Neural cell (in vitro differentiated cells): ENCODE measurements around the gene SBNO2. TPM values are rescaled to one million over a fixed set of nuclear protein-coding genes. Genes with fewer than 3 reads are reported as not detected.

Experiments
- H2AFZ ChIP-seq: fragments of 200-600, 300-800 bp; sonication (generic), shearing (Covaris generic); 2 replicates; pipeline ENCODE4 v1.6.0; 2014; ENCODE audit warnings: low read depth, mild to moderate bottlenecking, antibody characterized with exemption, low read length, moderate library complexity
- H3F3A ChIP-seq: fragments of 200-600 bp; shearing (Covaris generic); 2 replicates; pipeline ENCODE4 v1.6.1; 2016; ENCODE audit warnings: mild to moderate bottlenecking, moderate library complexity, mixed read lengths, antibody characterized with exemption, low read length; ENCODE audit not compliant: insufficient read depth, poor library complexity, severe bottlenecking
- H3K27ac ChIP-seq: fragments of 200-600, 300-800 bp; sonication (generic), shearing (Covaris generic); 2 replicates; pipeline ENCODE4 v1.5.1; 2014; ENCODE audit warnings: mild to moderate bottlenecking, low read length, moderate library complexity
- H3K27me3 ChIP-seq: fragments of 300-800, 200-600 bp; sonication (generic), shearing (Covaris generic); 2 replicates; pipeline ENCODE4 v1.6.0; 2014; ENCODE audit warnings: mild to moderate bottlenecking, low read depth, low read length, moderate library complexity; ENCODE audit not compliant: insufficient read depth
- H3K36me3 ChIP-seq: fragments of 300-800, 200-600 bp; sonication (generic), shearing (Covaris generic); 2 replicates; pipeline ENCODE4 v1.5.1; 2014; ENCODE audit warnings: mild to moderate bottlenecking, antibody characterized with exemption, low read length, moderate library complexity; ENCODE audit not compliant: insufficient read depth
- H3K4me2 ChIP-seq: fragments of 300-800, 200-600 bp; sonication (generic), shearing (Covaris generic); 2 replicates; pipeline ENCODE4 v1.6.0; 2014; ENCODE audit warnings: mild to moderate bottlenecking, low read length
- H3K4me3 ChIP-seq: fragments of 300-800, 200-600 bp; sonication (generic), shearing (Covaris generic); 2 replicates; pipeline ENCODE4 v1.5.1; 2014; ENCODE audit warnings: mild to moderate bottlenecking, low read length, moderate library complexity
- H3K79me2 ChIP-seq: fragments of 200-600 bp; shearing (Covaris generic); replicated peaks from 2 replicates; pipeline ENCODE4 v1.6.0; 2014; ENCODE audit warnings: mild to moderate bottlenecking, low read length, moderate library complexity; ENCODE audit not compliant: insufficient read depth
- H3K9ac ChIP-seq: fragments of 300-800, 200-600 bp; sonication (generic), shearing (Covaris generic); 2 replicates; pipeline ENCODE4 v1.6.1; 2016; ENCODE audit warnings: mild to moderate bottlenecking, low read length, mixed read lengths
- H3K9me2 ChIP-seq: fragments of 200-600 bp; shearing (Covaris generic); 2 replicates; pipeline ENCODE4 v1.6.1; 2016; ENCODE audit warnings: mild to moderate bottlenecking, low read length, mixed read lengths; ENCODE audit not compliant: insufficient read depth
- H3K9me3 ChIP-seq: fragments of 200-600, 300-800 bp; sonication (generic), shearing (Covaris generic); 2 replicates; pipeline ENCODE4 v1.6.1; 2016; ENCODE audit warnings: mild to moderate bottlenecking, mixed run types, low read length, moderate library complexity, mixed read lengths
- H4K20me1 ChIP-seq: fragments of 200-600 bp; shearing (Covaris generic); 2 replicates; pipeline ENCODE4 v1.6.1; 2016; ENCODE audit warnings: mild to moderate bottlenecking, mixed run types; ENCODE audit not compliant: insufficient read depth
- EP300 ChIP-seq: fragments of 450-650 bp; conservative IDR thresholded peaks from 2 replicates; pipeline ENCODE4 v1.6.1; 2014; ENCODE audit warnings: antibody characterized with exemption, mild to moderate bottlenecking, moderate library complexity; ENCODE audit not compliant: poor library complexity, severe bottlenecking
- EZH2 ChIP-seq: fragments of 200-600, 300-800 bp; shearing (Covaris generic), sonication (generic); IDR thresholded peaks from 2 replicates; pipeline ENCODE4 v1.6.1; 2014; ENCODE audit warnings: antibody characterized with exemption, low read length, borderline replicate concordance, mild to moderate bottlenecking; ENCODE audit not compliant: insufficient read depth, poor library complexity, severe bottlenecking
- MXI1 ChIP-seq: fragments of 450-650 bp; conservative IDR thresholded peaks from 2 replicates; pipeline ENCODE4 v1.6.1; 2014; ENCODE audit warnings: antibody characterized with exemption, mild to moderate bottlenecking; ENCODE audit not compliant: poor library complexity, severe bottlenecking
- POLR2AphosphoS5 ChIP-seq: IDR thresholded peaks from 2 replicates; pipeline ENCODE4 v1.6.1; 2012
- RAD21 ChIP-seq: fragments of 450-650 bp; conservative IDR thresholded peaks from 2 replicates; pipeline ENCODE4 v1.6.1; 2014; ENCODE audit warnings: antibody characterized with exemption, mild to moderate bottlenecking, moderate library complexity
- SMC3 ChIP-seq: fragments of 450-650 bp; conservative IDR thresholded peaks from 2 replicates; pipeline ENCODE4 v1.6.1; 2014; ENCODE audit warnings: antibody characterized with exemption, mild to moderate bottlenecking, moderate library complexity; ENCODE audit not compliant: poor library complexity
- TAF1 ChIP-seq: IDR thresholded peaks from 2 replicates; pipeline ENCODE4 v1.6.1; 2012; ENCODE audit warnings: low read depth
- polyA plus RNA-seq: library from polyadenylated mRNA; depleted of rRNA; stranded (reverse); fragments of >200 nt; gene quantifications from 2 replicates; pipeline ENCODE4 v1.2.3, GENCODE V29; 2014
- TF ChIP-seq, protein P1 (sequence below): fragments of 450-650 bp; IDR thresholded peaks from 2 replicates; pipeline ENCODE4 v1.5.1; 2014; ENCODE audit warnings: antibody characterized with exemption, mild to moderate bottlenecking, moderate library complexity; ENCODE audit not compliant: poor library complexity, severe bottlenecking
- TF ChIP-seq, protein P2 (sequence below): IDR thresholded peaks from 2 replicates; pipeline ENCODE4 v1.6.1; 2012; ENCODE audit warnings: borderline replicate concordance

SBNO2 gene
- polyA plus RNA-seq, 1 donor from 2014 or later = 4.8 TPM

DNA sequence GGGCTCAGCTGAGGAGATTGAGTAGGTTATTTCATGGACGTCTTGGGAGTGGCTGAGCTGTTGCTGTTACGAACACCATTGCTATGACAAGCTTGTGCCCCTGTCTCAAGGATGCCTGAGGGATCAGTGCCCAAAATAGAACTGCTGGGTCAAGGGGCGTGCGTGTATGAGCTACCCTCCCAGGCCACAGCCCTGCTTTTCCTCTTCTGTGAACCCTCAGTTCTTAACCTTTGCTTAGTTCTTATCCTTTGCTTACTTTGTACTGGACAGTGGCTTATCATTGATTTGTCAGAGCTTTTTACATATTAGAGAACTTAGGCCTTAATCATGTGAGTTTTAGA is 98.1 kb downstream of the SBNO2 start:
- H3K79me2 ChIP-seq = no peaks in the 10 kb centered on the region
- H3F3A ChIP-seq = no peaks in the 10 kb centered on the region
- no peaks in the 10 kb centered on the region for H3K9me3 ChIP-seq
- no peak overlapping the region for H3K9ac ChIP-seq
- no peaks in the 10 kb centered on the region for H4K20me1 ChIP-seq
- H3K27me3 ChIP-seq = peaks cover 15% of the 10 kb centered on the region
- no peak overlapping the region for H3K27ac ChIP-seq
- H3K4me2 ChIP-seq = no peak overlapping the region
- TF ChIP-seq, protein P1, sequence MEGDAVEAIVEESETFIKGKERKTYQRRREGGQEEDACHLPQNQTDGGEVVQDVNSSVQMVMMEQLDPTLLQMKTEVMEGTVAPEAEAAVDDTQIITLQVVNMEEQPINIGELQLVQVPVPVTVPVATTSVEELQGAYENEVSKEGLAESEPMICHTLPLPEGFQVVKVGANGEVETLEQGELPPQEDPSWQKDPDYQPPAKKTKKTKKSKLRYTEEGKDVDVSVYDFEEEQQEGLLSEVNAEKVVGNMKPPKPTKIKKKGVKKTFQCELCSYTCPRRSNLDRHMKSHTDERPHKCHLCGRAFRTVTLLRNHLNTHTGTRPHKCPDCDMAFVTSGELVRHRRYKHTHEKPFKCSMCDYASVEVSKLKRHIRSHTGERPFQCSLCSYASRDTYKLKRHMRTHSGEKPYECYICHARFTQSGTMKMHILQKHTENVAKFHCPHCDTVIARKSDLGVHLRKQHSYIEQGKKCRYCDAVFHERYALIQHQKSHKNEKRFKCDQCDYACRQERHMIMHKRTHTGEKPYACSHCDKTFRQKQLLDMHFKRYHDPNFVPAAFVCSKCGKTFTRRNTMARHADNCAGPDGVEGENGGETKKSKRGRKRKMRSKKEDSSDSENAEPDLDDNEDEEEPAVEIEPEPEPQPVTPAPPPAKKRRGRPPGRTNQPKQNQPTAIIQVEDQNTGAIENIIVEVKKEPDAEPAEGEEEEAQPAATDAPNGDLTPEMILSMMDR = no peak
- TF ChIP-seq POLR2AphosphoS5 = no peak
- TF ChIP-seq, protein P2, sequence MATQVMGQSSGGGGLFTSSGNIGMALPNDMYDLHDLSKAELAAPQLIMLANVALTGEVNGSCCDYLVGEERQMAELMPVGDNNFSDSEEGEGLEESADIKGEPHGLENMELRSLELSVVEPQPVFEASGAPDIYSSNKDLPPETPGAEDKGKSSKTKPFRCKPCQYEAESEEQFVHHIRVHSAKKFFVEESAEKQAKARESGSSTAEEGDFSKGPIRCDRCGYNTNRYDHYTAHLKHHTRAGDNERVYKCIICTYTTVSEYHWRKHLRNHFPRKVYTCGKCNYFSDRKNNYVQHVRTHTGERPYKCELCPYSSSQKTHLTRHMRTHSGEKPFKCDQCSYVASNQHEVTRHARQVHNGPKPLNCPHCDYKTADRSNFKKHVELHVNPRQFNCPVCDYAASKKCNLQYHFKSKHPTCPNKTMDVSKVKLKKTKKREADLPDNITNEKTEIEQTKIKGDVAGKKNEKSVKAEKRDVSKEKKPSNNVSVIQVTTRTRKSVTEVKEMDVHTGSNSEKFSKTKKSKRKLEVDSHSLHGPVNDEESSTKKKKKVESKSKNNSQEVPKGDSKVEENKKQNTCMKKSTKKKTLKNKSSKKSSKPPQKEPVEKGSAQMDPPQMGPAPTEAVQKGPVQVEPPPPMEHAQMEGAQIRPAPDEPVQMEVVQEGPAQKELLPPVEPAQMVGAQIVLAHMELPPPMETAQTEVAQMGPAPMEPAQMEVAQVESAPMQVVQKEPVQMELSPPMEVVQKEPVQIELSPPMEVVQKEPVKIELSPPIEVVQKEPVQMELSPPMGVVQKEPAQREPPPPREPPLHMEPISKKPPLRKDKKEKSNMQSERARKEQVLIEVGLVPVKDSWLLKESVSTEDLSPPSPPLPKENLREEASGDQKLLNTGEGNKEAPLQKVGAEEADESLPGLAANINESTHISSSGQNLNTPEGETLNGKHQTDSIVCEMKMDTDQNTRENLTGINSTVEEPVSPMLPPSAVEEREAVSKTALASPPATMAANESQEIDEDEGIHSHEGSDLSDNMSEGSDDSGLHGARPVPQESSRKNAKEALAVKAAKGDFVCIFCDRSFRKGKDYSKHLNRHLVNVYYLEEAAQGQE = no peak
- no peak for TF ChIP-seq EP300
- no peak for TF ChIP-seq MXI1
- no peak for TF ChIP-seq EZH2
- TF ChIP-seq TAF1 = no peak
- TF ChIP-seq RAD21 = no peak
- no peak overlapping the region for H2AFZ ChIP-seq
- H3K4me3 ChIP-seq = no peak overlapping the region
- H3K9me2 ChIP-seq = no peaks in the 10 kb centered on the region
- H3K36me3 ChIP-seq = no peaks in the 10 kb centered on the region

DNA sequence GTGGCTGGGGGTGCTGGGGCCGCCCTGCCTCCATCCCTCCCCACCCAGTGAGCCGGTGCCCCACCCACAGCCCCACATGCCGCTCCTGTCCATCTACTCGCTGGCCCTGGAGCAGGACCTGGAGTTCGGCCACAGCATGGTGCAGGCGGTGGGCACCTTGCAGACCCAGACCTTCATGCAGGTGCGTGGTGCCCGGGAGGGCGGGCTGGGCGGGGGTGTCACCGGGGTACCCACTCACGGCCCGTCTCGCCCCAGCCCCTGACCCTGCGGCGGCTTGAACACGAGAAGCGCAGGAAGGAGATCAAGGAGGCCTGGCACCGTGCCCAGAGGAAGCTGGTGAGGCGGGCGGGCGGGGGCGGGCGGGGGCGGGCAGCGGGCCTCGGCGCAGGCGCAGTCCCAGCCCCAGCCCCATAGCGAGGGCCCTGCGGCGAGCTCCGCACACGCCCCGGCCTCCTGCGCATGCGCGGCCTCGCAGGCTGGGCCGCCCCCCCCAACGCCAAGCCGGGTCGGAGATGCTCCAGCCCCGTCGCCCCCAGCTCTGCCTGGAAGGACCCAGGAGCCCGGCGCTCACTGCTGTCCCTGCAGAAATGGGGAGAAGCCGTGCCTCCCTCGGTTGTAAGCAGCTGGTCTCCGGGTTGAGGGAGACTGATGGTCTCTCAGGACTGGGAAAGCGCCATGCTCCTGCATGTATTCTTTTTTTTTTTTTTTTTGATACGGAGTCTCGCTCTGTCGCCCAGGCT is 99.4 kb downstream of the SBNO2 start:
- no peak overlapping the region for H3K27ac ChIP-seq

More for the DNA sequence above, 99.4 kb downstream of the SBNO2 start:
- Histone ChIP-seq H4K20me1 (no peaks in the 10 kb centered on the region), H3K9me3 (no peaks in the 10 kb centered on the region), H3F3A (no peaks in the 10 kb centered on the region), H3K79me2 (no peaks in the 10 kb centered on the region), H3K36me3 (no peaks in the 10 kb centered on the region), H3K4me2 (no peak overlapping the region), H3K4me3 (no peak overlapping the region), H2AFZ (no peak overlapping the region), H3K27me3 (peaks cover 28% of the 10 kb centered on the region), H3K9ac (no peak overlapping the region), H3K9me2 (no peaks in the 10 kb centered on the region)
- TF ChIP-seq EP300 (no peak), MXI1 (no peak), POLR2AphosphoS5 (no peak), RAD21 (no peak), EZH2 (no peak), TAF1 (no peak), SMC3 (no peak)
- TF ChIP-seq, protein P1 = no peak
- TF ChIP-seq, protein P2 = no peak
